SK-N-SH (cell line): ENCODE data around the gene GLT8D1. TPM values are rescaled to one million over a fixed set of nuclear protein-coding genes. Genes with fewer than 3 reads are reported as not detected.

Experiments
- CTCF ChIA-PET: fragments of 300-600, 350-600 bp; formaldehyde crosslinking; extraction: SDS; loops from one replicate; lab custom pipeline; 2021; lab: Yijun Ruan, JAX
- POLR2A ChIA-PET: fragments of 350-600 bp; sonication (Branson Sonifier 250); formaldehyde crosslinking; extraction: SDS; loops from one replicate; lab custom pipeline; 2020; ENCODE audit warnings: antibody characterized with exemption, inconsistent platforms; lab: Yijun Ruan, JAX
- DNase-seq: peaks from one replicate; pipeline ENCODE4 v3.0.0; 2012
- H2AFZ ChIP-seq: fragments of 200-600 bp; sonication (generic); 2 replicates; pipeline ENCODE4 v1.8.1; 2016; ENCODE audit warnings: antibody characterized with exemption, mild to moderate bottlenecking, low read depth
- H3F3A ChIP-seq: fragments of 200-600 bp; sonication (generic); replicated peaks from 2 replicates; pipeline ENCODE3; 2016; ENCODE audit warnings: antibody characterized with exemption, mild to moderate bottlenecking; ENCODE audit not compliant: insufficient read depth
- H3K27ac ChIP-seq, 2 experiments: fragments of 200-500 bp in 1 of 2; fragments of 200-600 bp in 1 of 2; sonication (Bioruptor generic) in 1 of 2; sonication (generic), shearing (Covaris generic) in 1 of 2; 2 replicates each; pipeline versions ENCODE4 v1.5.1 to v1.6.1; 2014 to 2016; ENCODE audit warnings: low read depth in 2 of 2, inconsistent platforms in 1 of 2, low read length in 1 of 2, mild to moderate bottlenecking in 1 of 2, mixed read lengths in 1 of 2
- H3K27me3 ChIP-seq: fragments of 200-600 bp; sonication (generic), shearing (Covaris generic); 2 replicates; pipeline ENCODE4 v1.6.1; 2016; ENCODE audit warnings: mixed run types; ENCODE audit not compliant: insufficient read depth
- H3K36me3 ChIP-seq, 2 experiments: fragments of 200-500 bp in 1 of 2; fragments of 200-600 bp in 1 of 2; sonication (Bioruptor generic) in 1 of 2; sonication (generic) in 1 of 2; replicated peaks in 1 of 2; 2 replicates each; pipeline versions ENCODE3 to v1.5.1; 2014 to 2016; ENCODE audit warnings: low read length in 1 of 2, mild to moderate bottlenecking in 1 of 2; ENCODE audit not compliant: insufficient read depth in 2 of 2, control insufficient read depth in 1 of 2
- H3K4me1 ChIP-seq, 2 experiments: fragments of 200-500 bp in 1 of 2; fragments of 200-600 bp in 1 of 2; sonication (Bioruptor generic) in 1 of 2; sonication (generic), shearing (Covaris generic) in 1 of 2; 2 replicates each; pipeline versions ENCODE4 v1.5.1 to v1.6.1; 2014 to 2016; ENCODE audit warnings: low read depth in 1 of 2, low read length in 1 of 2, mixed run types in 1 of 2; ENCODE audit not compliant: insufficient read depth in 2 of 2, control insufficient read depth in 1 of 2
- H3K4me2 ChIP-seq: fragments of 200-600 bp; sonication (generic), shearing (Covaris generic); 2 replicates; pipeline ENCODE4 v1.6.1; 2017; ENCODE audit warnings: mixed run types
- H3K4me3 ChIP-seq, 2 experiments: fragments of 200-500 bp in 1 of 2; fragments of 200-600 bp in 1 of 2; sonication (Bioruptor generic) in 1 of 2; sonication (generic), shearing (Covaris generic) in 1 of 2; 2 replicates each; pipeline versions ENCODE4 v1.5.1 to v1.8.1; 2014 to 2016; ENCODE audit warnings: low read depth in 2 of 2, inconsistent platforms in 1 of 2, low read length in 1 of 2, mild to moderate bottlenecking in 1 of 2, mixed read lengths in 1 of 2, moderate library complexity in 1 of 2
- H3K79me2 ChIP-seq: fragments of 200-600 bp; sonication (generic); 2 replicates; pipeline ENCODE4 v1.8.1; 2017; ENCODE audit warnings: mild to moderate bottlenecking; ENCODE audit not compliant: insufficient read depth
- H3K9ac ChIP-seq: fragments of 200-600 bp; sonication (generic); 2 replicates; pipeline ENCODE4 v1.6.1; 2017; ENCODE audit warnings: mixed run types
- H3K9me2 ChIP-seq: fragments of 200-600 bp; sonication (generic); 2 replicates; pipeline ENCODE4 v1.6.1; 2017; ENCODE audit warnings: mixed run types
- H3K9me3 ChIP-seq: fragments of 200-600 bp; sonication (generic); 2 replicates; pipeline ENCODE4 v1.6.1; 2017; ENCODE audit warnings: mixed run types, mild to moderate bottlenecking, moderate library complexity
- H4K20me1 ChIP-seq: fragments of 200-600 bp; sonication (generic); 2 replicates; pipeline ENCODE4 v1.6.1; 2017; ENCODE audit warnings: mild to moderate bottlenecking, mixed run types; ENCODE audit not compliant: insufficient read depth
- ELF1 ChIP-seq: IDR thresholded peaks from 2 replicates; pipeline ENCODE4 v1.4.0; 2012
- EP300 ChIP-seq, 2 experiments: IDR thresholded peaks; 2 replicates each; pipeline versions ENCODE4 v1.4.0 to v1.6.1; 2012; ENCODE audit warnings: borderline replicate concordance in 1 of 2, low read depth in 1 of 2, low read length in 1 of 2
- EZH2phosphoT487 ChIP-seq: fragments of 200-600 bp; sonication (generic); IDR thresholded peaks from 2 replicates; pipeline ENCODE4 v1.6.1; 2017; ENCODE audit warnings: low read depth, mixed run types, mild to moderate bottlenecking, antibody characterized with exemption, moderate library complexity, borderline replicate concordance
- FOXM1 ChIP-seq: IDR thresholded peaks from 2 replicates; pipeline ENCODE4 v1.4.0; 2012; ENCODE audit warnings: low read depth, mild to moderate bottlenecking
- IRF3 ChIP-seq: fragments of 150-350 bp; IDR thresholded peaks from 2 replicates; pipeline ENCODE4 v1.6.1; 2016; ENCODE audit warnings: mild to moderate bottlenecking, low read depth, low read length
- MEF2A ChIP-seq: IDR thresholded peaks from 2 replicates; pipeline ENCODE4 v1.4.0; 2012; ENCODE audit warnings: low read depth, borderline replicate concordance
- NFIC ChIP-seq: IDR thresholded peaks from 2 replicates; pipeline ENCODE4 v1.4.0; 2012; ENCODE audit warnings: borderline replicate concordance
- NRF1 ChIP-seq: IDR thresholded peaks from 2 replicates; pipeline ENCODE4 v1.6.1; 2012; ENCODE audit warnings: low read depth, mild to moderate bottlenecking, low read length
- PBX3 ChIP-seq: IDR thresholded peaks from 2 replicates; pipeline ENCODE4; 2012
- RAD21 ChIP-seq: IDR thresholded peaks from 2 replicates; pipeline ENCODE4 v1.6.1; 2012; ENCODE audit warnings: mild to moderate bottlenecking, low read length
- RCOR1 ChIP-seq: fragments of 150-350 bp; IDR thresholded peaks from 2 replicates; pipeline ENCODE4 v1.6.1; 2017; ENCODE audit warnings: antibody characterized with exemption, low read length
- RXRA ChIP-seq: IDR thresholded peaks from 2 replicates; pipeline ENCODE4 v1.4.0; 2012; ENCODE audit warnings: low read depth, mild to moderate bottlenecking, borderline replicate concordance
- TCF12 ChIP-seq: IDR thresholded peaks from 2 replicates; pipeline ENCODE4 v1.4.0; 2012
- TEAD4 ChIP-seq: IDR thresholded peaks from 2 replicates; pipeline ENCODE4 v1.4.0; 2012; ENCODE audit warnings: mild to moderate bottlenecking, borderline replicate concordance; ENCODE audit not compliant: insufficient read depth
- YY1 ChIP-seq: IDR thresholded peaks from 2 replicates; pipeline ENCODE4 v1.4.0; 2012; ENCODE audit warnings: low read depth, mild to moderate bottlenecking
- ZBTB33 ChIP-seq: IDR thresholded peaks from 2 replicates; pipeline ENCODE4 v1.4.0; 2012; ENCODE audit warnings: low read depth, borderline replicate concordance
- WGBS: methylation state at CpG from one replicate; pipeline ENCODE4 v1.1.6; 2017; ENCODE audit warnings: low lambda C conversion rate; 5-methylcytosine and 5-hydroxymethylcytosine counted together
- polyA plus RNA-seq, 3 experiments: library from polyadenylated mRNA; depleted of rRNA; stranded (reverse); fragments of >200 nt; gene quantifications; 2 replicates each; pipeline ENCODE4 v1.2.3, GENCODE V29; 2012
- TF ChIP-seq, protein P1 (sequence below): fragments of 150-350 bp; IDR thresholded peaks from 2 replicates; pipeline ENCODE4 v1.6.1; 2017; ENCODE audit warnings: antibody characterized with exemption, low read length, low read depth, borderline replicate concordance
- TF ChIP-seq, protein P2 (sequence below): fragments of 200-600 bp; sonication (generic); IDR thresholded peaks from 2 replicates; pipeline ENCODE4 v1.6.1; 2017; ENCODE audit warnings: antibody characterized with exemption, mild to moderate bottlenecking, moderate library complexity

Gene GLT8D1
- polyA plus RNA-seq, 1 of the 3 experiments (the other 2 are of a cell fraction): 102 TPM

GRCh38 chr3:52752045-52752660, 46.6 kb upstream of the GLT8D1 start (continued):
- TF ChIP-seq RXRA: no peak

DNA sequence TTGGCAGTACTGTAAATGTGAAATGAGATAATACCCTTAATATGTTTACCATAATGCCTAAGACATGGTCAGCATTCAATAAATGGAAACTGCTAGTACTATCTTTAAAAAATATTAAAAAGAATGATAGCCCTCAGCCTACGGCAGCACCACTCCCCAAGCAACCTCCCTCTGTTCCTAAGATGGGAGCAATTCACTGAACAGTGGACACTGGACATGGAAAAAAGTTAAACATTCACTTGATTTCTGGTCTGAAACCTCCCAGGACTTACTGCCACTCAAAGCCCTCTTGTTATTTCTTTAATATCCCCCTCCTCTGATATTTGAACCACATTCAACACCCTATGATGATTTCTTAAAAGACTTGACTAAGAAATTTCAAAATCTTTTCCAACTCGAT, 38.1 kb upstream of the GLT8D1 start:
- Histone ChIP-seq H3K4me3 (no peak overlapping the region), H3K27ac (no peak overlapping the region), H3K9me3 (no peaks in the 10 kb centered on the region), H3K36me3 (peaks cover 56% of the 10 kb centered on the region in 2 experiments), H2AFZ (no peak overlapping the region), H3K9ac (no peak overlapping the region), H3K79me2 (no peaks in the 10 kb centered on the region), H3K4me2 (no peak overlapping the region), H3K9me2 (no peaks in the 10 kb centered on the region), H3K4me1 (no peaks in the 10 kb centered on the region), H4K20me1 (no peaks in the 10 kb centered on the region), H3F3A (peaks cover 8% of the 10 kb centered on the region), H3K27me3 (no peaks in the 10 kb centered on the region)
- WGBS: 93% methylated on average over 2 of the region's 2 CpGs
- POLR2A ChIA-PET: no interaction called here
- CTCF ChIA-PET: interaction anchor here (1.1 to 1.9 kb wide), 4 partner anchors 12 to 244 kb away, joined by 3 to 6 read pairs (median 4); no protein-coding TSS in a partner anchor
- TF ChIP-seq NFIC (no peak), PBX3 (no peak), MEF2A (no peak), NRF1 (no peak), IRF3 (no peak), ZBTB33 (no peak), TCF12 (no peak)
- TF ChIP-seq, protein P1, sequence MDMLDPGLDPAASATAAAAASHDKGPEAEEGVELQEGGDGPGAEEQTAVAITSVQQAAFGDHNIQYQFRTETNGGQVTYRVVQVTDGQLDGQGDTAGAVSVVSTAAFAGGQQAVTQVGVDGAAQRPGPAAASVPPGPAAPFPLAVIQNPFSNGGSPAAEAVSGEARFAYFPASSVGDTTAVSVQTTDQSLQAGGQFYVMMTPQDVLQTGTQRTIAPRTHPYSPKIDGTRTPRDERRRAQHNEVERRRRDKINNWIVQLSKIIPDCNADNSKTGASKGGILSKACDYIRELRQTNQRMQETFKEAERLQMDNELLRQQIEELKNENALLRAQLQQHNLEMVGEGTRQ: no peak
- no peak for DNase-seq

- no peak overlapping the region for H3K9ac ChIP-seq
- H3K4me1 ChIP-seq: no peaks in the 10 kb centered on the region
- H3K36me3 ChIP-seq: peaks cover 54% of the 10 kb centered on the region in 2 experiments
- no peaks in the 10 kb centered on the region for H3K9me3 ChIP-seq
- no peak overlapping the region for H3K4me3 ChIP-seq
- no peak overlapping the region for H3K4me2 ChIP-seq
- ChIA-PET POLR2A (no interaction called here), CTCF (interaction anchor here (1.1 to 1.9 kb wide), 4 partner anchors 12 to 244 kb away, joined by 3 to 6 read pairs (median 4); no protein-coding TSS in a partner anchor)
- DNase-seq: no peak
- no peaks in the 10 kb centered on the region for H3K79me2 ChIP-seq
- 97% methylated on average over 5 of the region's 5 CpGs for WGBS
- no peaks in the 10 kb centered on the region for H4K20me1 ChIP-seq
- H2AFZ ChIP-seq: no peak overlapping the region
- H3K27ac ChIP-seq: no peak overlapping the region
- H3F3A ChIP-seq: peaks cover 8% of the 10 kb centered on the region
- H3K27me3 ChIP-seq: no peaks in the 10 kb centered on the region
- H3K9me2 ChIP-seq: no peaks in the 10 kb centered on the region
- TF ChIP-seq EZH2phosphoT487 (no peak), RAD21 (no peak), EP300 (IDR thresholded peaks at IDR 0.05; ENCODE audit: borderline replicate concordance in 1 of 2, low read depth in 1 of 2, low read length in 1 of 2) (no peak), RCOR1 (no peak), NFIC (no peak), ELF1 (no peak), FOXM1 (no peak), TEAD4 (no peak), YY1 (no peak), RXRA (no peak)
- TF ChIP-seq, protein P2, sequence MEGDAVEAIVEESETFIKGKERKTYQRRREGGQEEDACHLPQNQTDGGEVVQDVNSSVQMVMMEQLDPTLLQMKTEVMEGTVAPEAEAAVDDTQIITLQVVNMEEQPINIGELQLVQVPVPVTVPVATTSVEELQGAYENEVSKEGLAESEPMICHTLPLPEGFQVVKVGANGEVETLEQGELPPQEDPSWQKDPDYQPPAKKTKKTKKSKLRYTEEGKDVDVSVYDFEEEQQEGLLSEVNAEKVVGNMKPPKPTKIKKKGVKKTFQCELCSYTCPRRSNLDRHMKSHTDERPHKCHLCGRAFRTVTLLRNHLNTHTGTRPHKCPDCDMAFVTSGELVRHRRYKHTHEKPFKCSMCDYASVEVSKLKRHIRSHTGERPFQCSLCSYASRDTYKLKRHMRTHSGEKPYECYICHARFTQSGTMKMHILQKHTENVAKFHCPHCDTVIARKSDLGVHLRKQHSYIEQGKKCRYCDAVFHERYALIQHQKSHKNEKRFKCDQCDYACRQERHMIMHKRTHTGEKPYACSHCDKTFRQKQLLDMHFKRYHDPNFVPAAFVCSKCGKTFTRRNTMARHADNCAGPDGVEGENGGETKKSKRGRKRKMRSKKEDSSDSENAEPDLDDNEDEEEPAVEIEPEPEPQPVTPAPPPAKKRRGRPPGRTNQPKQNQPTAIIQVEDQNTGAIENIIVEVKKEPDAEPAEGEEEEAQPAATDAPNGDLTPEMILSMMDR: no peak
- TF ChIP-seq, protein P1: no peak
Observed at GRCh38 chr3:52743152-52743551, 37.6 kb upstream of the GLT8D1 start.
